Astrocyte (in vitro differentiated cells and primary cell): ENCODE data around the gene SCAP.

Experiments
- CTCF ChIP-seq: IDR thresholded peaks from 2 replicates; pipeline ENCODE4 v1.5.1; 2011; ENCODE audit warnings: low read depth, mild to moderate bottlenecking, inconsistent platforms, low read length, moderate library complexity; ENCODE audit not compliant: insufficient read depth
- EZH2 ChIP-seq: IDR thresholded peaks from 2 replicates; pipeline ENCODE4 v1.6.1; 2012; ENCODE audit warnings: mild to moderate bottlenecking, low read length, inconsistent platforms; ENCODE audit not compliant: insufficient read depth

- TF ChIP-seq CTCF (no peak), EZH2 (no peak)
Measured at GRCh38 chr3:47475029-47475569, 642 bp downstream of the SCAP start.
